ENCODE results near the gene STEAP2. TPM values are rescaled to one million over a fixed set of nuclear protein-coding genes. Genes with fewer than 3 reads are reported as not detected.
A peak's percentile ranks its signal among the peaks of the same experiment; 100 is the strongest.
"Not testable (repeated sequence)": the region's sequence is repeated elsewhere in the genome, so short reads cannot be mapped to it uniquely, and the experiment has no call there.

STEAP2 gene
- total RNA-seq, 2 experiments from 2014 or later, result not detected

GRCh38 chr7:90180011-90180585 lies 31.4 kb upstream of the STEAP2 start:
- H3K9me3 Mint-ChIP-seq, result peaks cover 3% of the 10 kb centered on the region
- H3K4me1 Mint-ChIP-seq, result peaks cover 13% of the 10 kb centered on the region
- peaks cover 2% of the 10 kb centered on the region for H3K36me3 Mint-ChIP-seq
- DNase-seq (no peak), ATAC-seq (ENCODE audit: low read depth) (no peak)
- no peak overlapping the region for H3K27ac Mint-ChIP-seq
- POLR2A ChIA-PET, result no interaction called here
- peaks cover 1% of the 10 kb centered on the region for H3K27me3 Mint-ChIP-seq
- peak overlapping the region; percentile 5 for H3K4me3 Mint-ChIP-seq

- H3K27ac Mint-ChIP-seq, result no peak overlapping the region
Observed at GRCh38 chr7:90180649-90181048, 30.9 kb upstream of the STEAP2 start.

GRCh38 chr7:90181485-90181884 lies 30.1 kb upstream of the STEAP2 start:
- Mint-ChIP-seq H3K36me3 (peaks cover 2% of the 10 kb centered on the region), H3K9me3 (peaks cover 3% of the 10 kb centered on the region), H3K27ac (no peak overlapping the region), H3K4me3 (no peak overlapping the region), H3K4me1 (peaks cover 13% of the 10 kb centered on the region), H3K27me3 (peaks cover 3% of the 10 kb centered on the region)
- DNase-seq (no peak), ATAC-seq (ENCODE audit: low read depth) (no peak)
- POLR2A ChIA-PET, result no interaction called here

More at GRCh38 chr7:90180649-90181048, 30.9 kb upstream of the STEAP2 start:
- DNase-seq (no peak), ATAC-seq (ENCODE audit: low read depth) (no peak)
- Mint-ChIP-seq H3K4me3 (no peak overlapping the region), H3K36me3 (peaks cover 2% of the 10 kb centered on the region), H3K4me1 (peaks cover 13% of the 10 kb centered on the region), H3K27me3 (peaks cover 3% of the 10 kb centered on the region), H3K9me3 (peaks cover 3% of the 10 kb centered on the region)
- POLR2A ChIA-PET, result no interaction called here

GRCh38 chr7:90186290-90186689 lies 25.2 kb upstream of the STEAP2 start:
- H3K27ac Mint-ChIP-seq; ATAC-seq (ENCODE audit: low read depth); DNase-seq; H3K27me3 Mint-ChIP-seq; H3K36me3 Mint-ChIP-seq; H3K4me3 Mint-ChIP-seq; H3K9me3 Mint-ChIP-seq; POLR2A ChIA-PET; H3K4me1 Mint-ChIP-seq: not testable (repeated sequence)

- DNase-seq (no peak), ATAC-seq (ENCODE audit: low read depth) (no peak)
- POLR2A ChIA-PET, result no interaction called here
- Mint-ChIP-seq H3K9me3 (peaks cover 6% of the 10 kb centered on the region), H3K4me3 (no peak overlapping the region), H3K27ac (no peak overlapping the region), H3K27me3 (peaks cover 3% of the 10 kb centered on the region), H3K4me1 (peaks cover 3% of the 10 kb centered on the region), H3K36me3 (no peaks in the 10 kb centered on the region)
Observed at GRCh38 chr7:90187507-90188050, 24.0 kb upstream of the STEAP2 start.

- peaks cover 6% of the 10 kb centered on the region for H3K9me3 Mint-ChIP-seq
- no peaks in the 10 kb centered on the region for H3K36me3 Mint-ChIP-seq
- DNase-seq (no peak), ATAC-seq (ENCODE audit: low read depth) (no peak)
- H3K27me3 Mint-ChIP-seq, result peaks cover 3% of the 10 kb centered on the region
- H3K27ac Mint-ChIP-seq, result no peak overlapping the region
- H3K4me1 Mint-ChIP-seq, result peaks cover 3% of the 10 kb centered on the region
- no peak overlapping the region for H3K4me3 Mint-ChIP-seq
- POLR2A ChIA-PET, result no interaction called here
Observed at GRCh38 chr7:90188281-90188680, 23.3 kb upstream of the STEAP2 start.

GRCh38 chr7:90190995-90191394 lies 20.5 kb upstream of the STEAP2 start:
- ATAC-seq (ENCODE audit: low read depth), result no peak
- no peak for DNase-seq
- no peaks in the 10 kb centered on the region for H3K27me3 Mint-ChIP-seq
- H3K27ac Mint-ChIP-seq, result no peak overlapping the region
- peaks cover 9% of the 10 kb centered on the region for H3K9me3 Mint-ChIP-seq
- POLR2A ChIA-PET, result no interaction called here
- H3K36me3 Mint-ChIP-seq, result no peaks in the 10 kb centered on the region
- no peak overlapping the region for H3K4me3 Mint-ChIP-seq
- H3K4me1 Mint-ChIP-seq, result peaks cover 3% of the 10 kb centered on the region

- Mint-ChIP-seq H3K9me3 (peaks cover 11% of the 10 kb centered on the region), H3K27ac (no peak overlapping the region), H3K4me1 (peaks cover 3% of the 10 kb centered on the region), H3K27me3 (no peaks in the 10 kb centered on the region), H3K36me3 (no peaks in the 10 kb centered on the region), H3K4me3 (no peak overlapping the region)
- DNase-seq (no peak), ATAC-seq (ENCODE audit: low read depth) (no peak)
- POLR2A ChIA-PET, result no interaction called here
Observed at GRCh38 chr7:90191648-90192047, 19.9 kb upstream of the STEAP2 start.

- Mint-ChIP-seq H3K9me3 (peaks cover 11% of the 10 kb centered on the region), H3K27me3 (no peaks in the 10 kb centered on the region), H3K4me3 (no peak overlapping the region), H3K27ac (no peak overlapping the region), H3K36me3 (no peaks in the 10 kb centered on the region), H3K4me1 (peaks cover 3% of the 10 kb centered on the region)
- POLR2A ChIA-PET, result no interaction called here
- ATAC-seq (ENCODE audit: low read depth) (no peak), DNase-seq (no peak)
Observed at GRCh38 chr7:90192876-90193750, 18.4 kb upstream of the STEAP2 start.

- DNase-seq, result no peak
- H3K9me3 Mint-ChIP-seq, result peaks cover 7% of the 10 kb centered on the region
- ATAC-seq (ENCODE audit: low read depth), result no peak
- H3K27me3 Mint-ChIP-seq, result no peaks in the 10 kb centered on the region
- no peaks in the 10 kb centered on the region for H3K36me3 Mint-ChIP-seq
- H3K27ac Mint-ChIP-seq, result no peak overlapping the region
- H3K4me3 Mint-ChIP-seq, result no peak overlapping the region
- POLR2A ChIA-PET, result no interaction called here
- H3K4me1 Mint-ChIP-seq, result no peaks in the 10 kb centered on the region
Observed at GRCh38 chr7:90194911-90195809, 16.4 kb upstream of the STEAP2 start.

GRCh38 chr7:90201500-90202195 lies 9.9 kb upstream of the STEAP2 start:
- ATAC-seq (ENCODE audit: low read depth) (no peak), DNase-seq (no peak)
- no peaks in the 10 kb centered on the region for H3K4me1 Mint-ChIP-seq
- peaks cover 2% of the 10 kb centered on the region for H3K27me3 Mint-ChIP-seq
- H3K9me3 Mint-ChIP-seq, result peaks cover 2% of the 10 kb centered on the region
- POLR2A ChIA-PET, result no interaction called here
- H3K36me3 Mint-ChIP-seq, result no peaks in the 10 kb centered on the region
- H3K27ac Mint-ChIP-seq, result no peak overlapping the region
- H3K4me3 Mint-ChIP-seq, result no peak overlapping the region

GRCh38 chr7:90207956-90208355 lies 3.6 kb upstream of the STEAP2 start:
- no peak overlapping the region for H3K27ac Mint-ChIP-seq
- no peaks in the 10 kb centered on the region for H3K36me3 Mint-ChIP-seq
- peaks cover 2% of the 10 kb centered on the region for H3K9me3 Mint-ChIP-seq
- no peak overlapping the region for H3K4me3 Mint-ChIP-seq
- H3K27me3 Mint-ChIP-seq, result peaks cover 32% of the 10 kb centered on the region
- ATAC-seq (ENCODE audit: low read depth) (no peak), DNase-seq (no peak)
- H3K4me1 Mint-ChIP-seq, result peaks cover 2% of the 10 kb centered on the region
- POLR2A ChIA-PET, result no interaction called here

- POLR2A ChIA-PET, result no interaction called here
Observed at GRCh38 chr7:90209776-90210175, 1.8 kb upstream of the STEAP2 start.

More at GRCh38 chr7:90209776-90210175, 1.8 kb upstream of the STEAP2 start:
- peaks cover 2% of the 10 kb centered on the region for H3K9me3 Mint-ChIP-seq
- ATAC-seq (ENCODE audit: low read depth) (no peak), DNase-seq (no peak)
- peaks cover 32% of the 10 kb centered on the region for H3K27me3 Mint-ChIP-seq
- no peak overlapping the region for H3K27ac Mint-ChIP-seq
- H3K36me3 Mint-ChIP-seq, result no peaks in the 10 kb centered on the region
- H3K4me1 Mint-ChIP-seq, result peaks cover 2% of the 10 kb centered on the region
- H3K4me3 Mint-ChIP-seq, result no peak overlapping the region
